ENCODE results near the gene COX6B2. TPM values are rescaled to one million over a fixed set of nuclear protein-coding genes. Genes with fewer than 3 reads are reported as not detected.

The COX6B2 gene
- total and polyA plus RNA-seq, 2 of the 13 experiments (the other 11 are each of a cell fraction or from before 2014, with no cell fraction given) = 0.21 TPM; not detected in 1

DNA sequence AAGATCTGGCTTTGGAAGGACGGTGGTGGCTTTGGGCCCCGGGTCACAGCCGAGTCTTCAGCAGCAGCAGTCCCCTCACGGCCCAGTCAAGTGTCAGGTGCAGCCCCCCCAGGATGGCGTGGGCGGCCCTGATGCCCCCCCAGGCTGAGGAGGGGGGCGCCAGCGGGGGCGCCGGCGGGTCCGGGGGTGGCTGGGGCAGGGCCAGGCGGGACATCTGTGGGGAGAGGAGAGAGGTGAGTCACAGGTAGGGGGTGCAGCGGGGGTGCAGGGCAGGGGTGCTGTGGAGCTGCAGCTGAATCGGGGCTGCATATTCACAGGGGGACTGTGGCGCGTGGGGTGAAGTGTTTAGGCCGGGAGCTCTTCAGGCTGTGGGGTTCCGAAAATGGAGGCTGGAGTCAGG, 11.4 kb upstream of the COX6B2 start:
- DNase-seq (ENCODE audit: low spot score) (no peak), ATAC-seq (no peak), FAIRE-seq (no peak)
- Histone ChIP-seq H3K9ac (ENCODE audit: insufficient read depth, low read depth, low read length) (no peak overlapping the region), H3K27ac (ENCODE audit: extremely low read length, insufficient read depth, low read length) (no peak overlapping the region), H3K4me2 (ENCODE audit: low read depth, low read length) (no peak overlapping the region), H3K79me2 (ENCODE audit: insufficient read depth, low read length) (no peaks in the 10 kb centered on the region), H2AFZ (ENCODE audit: low read length) (no peak overlapping the region), H4K20me1 (ENCODE audit: insufficient read depth, low read length) (no peaks in the 10 kb centered on the region), H3K36me3 (replicated peaks in 1 of 2; ENCODE audit: control insufficient read depth in 1 of 2, insufficient read depth in 2 of 2, low read length in 2 of 2) (no peaks in the 10 kb centered on the region), H3K4me3 (replicated peaks in 1 of 3; ENCODE audit: insufficient read depth in 1 of 3, low read depth in 2 of 3, low read length in 3 of 3) (no peak overlapping the region), H3K9me3 (ENCODE audit: low read length) (no peaks in the 10 kb centered on the region), H3K27me3 (ENCODE audit: control insufficient read depth in 1 of 2, insufficient read depth in 2 of 2, low read length in 2 of 2) (peaks cover 7 to 31% of the 10 kb centered on the region in 2 experiments; a peak in 4 of 5 replicates), H3K4me1 (ENCODE audit: insufficient read depth, low read length) (peaks cover 27% of the 10 kb centered on the region)
- POLR2A ChIA-PET = no interaction called here
- BruUV-seq (replicated peaks) = no TSS peak
- TF ChIP-seq ZFP62 (CRISPR knock-in tag; IDR thresholded peaks at IDR 0.05) (no peak), ZNF326 (CRISPR knock-in tag; IDR thresholded peaks at IDR 0.05; ENCODE audit: borderline replicate concordance) (no peak), SOX13 (IDR thresholded peaks at IDR 0.05) (no peak), SOX13 (CRISPR knock-in tag; conservative IDR thresholded peaks at IDR 0.05 in 1 of 2, IDR thresholded peaks at IDR 0.05 in 1 of 2) (no peak), ZNF816 (CRISPR knock-in tag; IDR thresholded peaks at IDR 0.05; ENCODE audit: borderline replicate concordance) (no peak), PLRG1 (conservative IDR thresholded peaks at IDR 0.05) (no peak), RNF2 (conservative IDR thresholded peaks at IDR 0.05; ENCODE audit: low read depth) (no peak), NRL (CRISPR knock-in tag; IDR thresholded peaks at IDR 0.05; ENCODE audit: borderline replicate concordance) (no peak), TFDP1 (CRISPR knock-in tag; IDR thresholded peaks at IDR 0.05; ENCODE audit: borderline replicate concordance) (no peak), ZIK1 (CRISPR knock-in tag; IDR thresholded peaks at IDR 0.05; ENCODE audit: borderline replicate concordance, low read depth) (no peak), AGO2 (optimal IDR thresholded peaks at IDR 0.05; ENCODE audit: low read depth, low read length) (no peak), ZNF275 (CRISPR knock-in tag; IDR thresholded peaks at IDR 0.05; ENCODE audit: borderline replicate concordance) (no peak), RFX1 (IDR thresholded peaks at IDR 0.05) (no peak), ZKSCAN1 (IDR thresholded peaks at IDR 0.05; ENCODE audit: low read length) (no peak), MEIS2 (CRISPR knock-in tag; IDR thresholded peaks at IDR 0.05) (no peak), SMAD1 (CRISPR knock-in tag; IDR thresholded peaks at IDR 0.05; ENCODE audit: borderline replicate concordance, low read depth) (no peak), PCBP1 (IDR thresholded peaks at IDR 0.05; ENCODE audit: borderline replicate concordance, low read depth, low read length) (no peak), SRY (CRISPR knock-in tag; IDR thresholded peaks at IDR 0.05) (no peak), ZNF335 (CRISPR knock-in tag; IDR thresholded peaks at IDR 0.05) (no peak)
- TF ChIP-seq, protein P1, sequence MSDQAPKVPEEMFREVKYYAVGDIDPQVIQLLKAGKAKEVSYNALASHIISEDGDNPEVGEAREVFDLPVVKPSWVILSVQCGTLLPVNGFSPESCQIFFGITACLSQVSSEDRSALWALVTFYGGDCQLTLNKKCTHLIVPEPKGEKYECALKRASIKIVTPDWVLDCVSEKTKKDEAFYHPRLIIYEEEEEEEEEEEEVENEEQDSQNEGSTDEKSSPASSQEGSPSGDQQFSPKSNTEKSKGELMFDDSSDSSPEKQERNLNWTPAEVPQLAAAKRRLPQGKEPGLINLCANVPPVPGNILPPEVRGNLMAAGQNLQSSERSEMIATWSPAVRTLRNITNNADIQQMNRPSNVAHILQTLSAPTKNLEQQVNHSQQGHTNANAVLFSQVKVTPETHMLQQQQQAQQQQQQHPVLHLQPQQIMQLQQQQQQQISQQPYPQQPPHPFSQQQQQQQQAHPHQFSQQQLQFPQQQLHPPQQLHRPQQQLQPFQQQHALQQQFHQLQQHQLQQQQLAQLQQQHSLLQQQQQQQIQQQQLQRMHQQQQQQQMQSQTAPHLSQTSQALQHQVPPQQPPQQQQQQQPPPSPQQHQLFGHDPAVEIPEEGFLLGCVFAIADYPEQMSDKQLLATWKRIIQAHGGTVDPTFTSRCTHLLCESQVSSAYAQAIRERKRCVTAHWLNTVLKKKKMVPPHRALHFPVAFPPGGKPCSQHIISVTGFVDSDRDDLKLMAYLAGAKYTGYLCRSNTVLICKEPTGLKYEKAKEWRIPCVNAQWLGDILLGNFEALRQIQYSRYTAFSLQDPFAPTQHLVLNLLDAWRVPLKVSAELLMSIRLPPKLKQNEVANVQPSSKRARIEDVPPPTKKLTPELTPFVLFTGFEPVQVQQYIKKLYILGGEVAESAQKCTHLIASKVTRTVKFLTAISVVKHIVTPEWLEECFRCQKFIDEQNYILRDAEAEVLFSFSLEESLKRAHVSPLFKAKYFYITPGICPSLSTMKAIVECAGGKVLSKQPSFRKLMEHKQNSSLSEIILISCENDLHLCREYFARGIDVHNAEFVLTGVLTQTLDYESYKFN (CRISPR knock-in tag; conservative IDR thresholded peaks at IDR 0.05) = no peak
- TF ChIP-seq, protein P2, sequence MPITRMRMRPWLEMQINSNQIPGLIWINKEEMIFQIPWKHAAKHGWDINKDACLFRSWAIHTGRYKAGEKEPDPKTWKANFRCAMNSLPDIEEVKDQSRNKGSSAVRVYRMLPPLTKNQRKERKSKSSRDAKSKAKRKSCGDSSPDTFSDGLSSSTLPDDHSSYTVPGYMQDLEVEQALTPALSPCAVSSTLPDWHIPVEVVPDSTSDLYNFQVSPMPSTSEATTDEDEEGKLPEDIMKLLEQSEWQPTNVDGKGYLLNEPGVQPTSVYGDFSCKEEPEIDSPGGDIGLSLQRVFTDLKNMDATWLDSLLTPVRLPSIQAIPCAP (CRISPR knock-in tag; IDR thresholded peaks at IDR 0.05; ENCODE audit: low read depth) = no peak
- intact Hi-C loops (cut with micrococcal nuclease; ENCODE audit: unreplicated experiment) = no loop called here
- CTCF ChIA-PET (ENCODE audit: low intra/inter-chr PET ratio, low total read pairs) = no interaction called here
- in situ Hi-C loops (cut with HindIII; ENCODE audit: extremely low pct_ligation_motif_present, low pct_unique_long_range_greater_than_20kb) = no loop called here
- WGBS (ENCODE audit: low lambda C conversion rate) = 83% methylated on average over 11 of the region's 19 CpGs

Data from HepG2 (cell line).